GM12892 (cell line): ENCODE measurements around the gene SERTAD3.

Experiments used
- POLR2A ChIP-seq: IDR thresholded peaks from 2 replicates; pipeline ENCODE4 v1.6.1; 2011; ENCODE audit warnings: low read depth, low read length, control low read depth
- POLR2AphosphoS5 ChIP-seq: IDR thresholded peaks from 2 replicates; pipeline ENCODE4 v1.6.1; 2011; ENCODE audit warnings: low read depth, low read length, control low read depth

GRCh38 chr19:40397568-40397906, 46.6 kb downstream of the SERTAD3 start:
- no peak for TF ChIP-seq POLR2AphosphoS5
- TF ChIP-seq POLR2A = no peak
